Fibroblast of mammary gland (primary cell): Measurements from ENCODE around the gene TRERF1.

Source experiments
- DNase-seq: peaks from one replicate; pipeline ENCODE4 v3.0.0-alpha.2; 2010; ENCODE audit warnings: low read depth
- H3K4me3 ChIP-seq: 2 replicates; pipeline ENCODE4 v1.5.1; 2011; ENCODE audit warnings: low read depth, mild to moderate bottlenecking, low read length, moderate library complexity; ENCODE audit not compliant: control insufficient read depth
- TF ChIP-seq, protein P1 (sequence below): conservative IDR thresholded peaks from 2 replicates; pipeline ENCODE4 v1.5.1; 2011; ENCODE audit warnings: low read depth, low read length, inconsistent platforms; ENCODE audit not compliant: control insufficient read depth, insufficient read depth

Gene TRERF1

DNA sequence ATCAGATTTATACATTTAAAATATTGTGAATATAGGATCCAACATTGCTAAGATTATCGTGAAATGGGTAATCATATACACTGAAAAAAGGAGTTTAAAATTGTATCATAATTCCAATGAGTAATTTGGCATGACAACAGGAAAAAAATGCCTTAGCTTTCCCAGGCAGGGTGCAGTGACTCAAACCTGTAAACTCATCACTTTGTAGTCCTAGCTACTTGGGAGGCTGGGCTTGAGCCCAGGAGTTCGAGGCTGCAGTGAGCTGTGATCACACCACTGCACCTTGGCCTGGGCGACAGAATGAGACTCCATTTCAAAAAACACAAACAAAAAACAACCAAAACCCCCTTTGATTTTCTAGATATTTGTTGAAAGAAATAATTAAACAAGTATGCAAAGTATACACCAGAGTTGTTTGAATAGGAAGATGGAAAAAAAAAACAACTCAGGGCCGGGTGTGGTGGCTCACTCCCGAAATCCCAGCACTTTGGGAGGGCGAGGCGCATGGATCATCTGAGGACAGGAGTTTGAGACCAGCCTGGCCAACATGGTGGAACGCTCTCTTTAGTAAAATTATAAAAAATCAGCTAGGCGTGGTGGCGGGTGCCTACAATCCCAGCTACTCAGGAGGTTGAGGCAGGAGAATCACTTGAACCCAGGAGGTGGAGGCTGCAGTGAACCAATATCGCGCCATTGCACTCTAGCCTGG is 98.7 kb downstream of the TRERF1 start:
- DNase-seq = peak; percentile 89
- TF ChIP-seq, protein P1, sequence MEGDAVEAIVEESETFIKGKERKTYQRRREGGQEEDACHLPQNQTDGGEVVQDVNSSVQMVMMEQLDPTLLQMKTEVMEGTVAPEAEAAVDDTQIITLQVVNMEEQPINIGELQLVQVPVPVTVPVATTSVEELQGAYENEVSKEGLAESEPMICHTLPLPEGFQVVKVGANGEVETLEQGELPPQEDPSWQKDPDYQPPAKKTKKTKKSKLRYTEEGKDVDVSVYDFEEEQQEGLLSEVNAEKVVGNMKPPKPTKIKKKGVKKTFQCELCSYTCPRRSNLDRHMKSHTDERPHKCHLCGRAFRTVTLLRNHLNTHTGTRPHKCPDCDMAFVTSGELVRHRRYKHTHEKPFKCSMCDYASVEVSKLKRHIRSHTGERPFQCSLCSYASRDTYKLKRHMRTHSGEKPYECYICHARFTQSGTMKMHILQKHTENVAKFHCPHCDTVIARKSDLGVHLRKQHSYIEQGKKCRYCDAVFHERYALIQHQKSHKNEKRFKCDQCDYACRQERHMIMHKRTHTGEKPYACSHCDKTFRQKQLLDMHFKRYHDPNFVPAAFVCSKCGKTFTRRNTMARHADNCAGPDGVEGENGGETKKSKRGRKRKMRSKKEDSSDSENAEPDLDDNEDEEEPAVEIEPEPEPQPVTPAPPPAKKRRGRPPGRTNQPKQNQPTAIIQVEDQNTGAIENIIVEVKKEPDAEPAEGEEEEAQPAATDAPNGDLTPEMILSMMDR = no peak
- no peak overlapping the region for H3K4me3 ChIP-seq

DNA sequence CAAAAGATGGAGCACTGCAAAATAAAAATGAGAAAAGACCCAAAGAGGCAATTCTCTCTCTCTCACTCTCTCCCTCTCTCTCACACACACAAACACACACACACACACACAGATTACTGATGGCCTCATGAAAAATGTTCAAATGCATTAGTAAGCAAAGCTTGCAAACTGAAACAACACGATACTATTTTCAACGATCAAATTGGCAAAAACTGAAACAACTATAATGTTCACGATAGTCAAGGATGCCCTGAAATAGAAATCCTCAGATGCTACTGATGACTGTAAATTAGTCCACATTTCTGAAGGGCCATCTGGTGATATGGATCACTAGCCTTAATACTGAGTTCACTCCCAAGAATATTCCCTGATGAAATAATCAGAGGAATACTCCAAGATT is 100.8 kb downstream of the TRERF1 start:
- TF ChIP-seq, protein P1 = no peak
- no peak overlapping the region for H3K4me3 ChIP-seq
- no peak for DNase-seq

DNA sequence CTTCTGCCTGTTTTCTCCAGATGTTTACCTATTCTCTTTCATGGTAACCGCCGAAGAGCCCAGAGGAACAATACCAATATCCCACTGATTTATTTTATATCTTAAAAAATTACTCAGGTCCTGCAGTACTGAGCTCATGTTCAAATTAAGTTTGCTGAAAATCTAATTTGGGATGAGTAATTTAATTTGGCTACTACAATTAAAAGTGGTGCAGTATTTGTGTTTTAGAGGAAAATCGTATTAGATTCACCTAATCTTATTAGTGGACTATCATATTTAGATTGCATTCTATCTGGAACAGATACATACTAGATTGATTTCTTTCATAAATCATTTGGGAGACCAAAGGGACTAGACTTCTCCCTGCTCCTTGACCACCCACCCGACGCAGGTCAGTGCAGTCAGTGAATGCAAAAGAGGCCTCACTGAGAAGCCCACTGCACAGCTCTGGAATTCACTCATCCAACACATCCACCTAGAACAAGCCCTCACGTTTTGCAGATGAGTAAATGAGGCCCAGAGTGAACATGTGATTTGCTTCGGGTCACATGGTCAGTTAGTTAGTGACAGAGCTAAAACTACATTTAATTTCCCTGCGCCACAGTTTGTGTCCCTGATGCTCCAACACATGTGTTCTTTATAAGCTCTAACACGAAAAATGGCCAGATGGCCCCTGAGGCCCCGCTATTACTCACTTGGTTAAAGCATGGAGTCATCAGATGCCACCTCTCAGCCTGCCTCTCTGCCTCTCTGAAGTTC is 101.8 kb downstream of the TRERF1 start:
- TF ChIP-seq, protein P1 = no peak
- H3K4me3 ChIP-seq = no peak overlapping the region
- DNase-seq = peak; percentile 59

DNA sequence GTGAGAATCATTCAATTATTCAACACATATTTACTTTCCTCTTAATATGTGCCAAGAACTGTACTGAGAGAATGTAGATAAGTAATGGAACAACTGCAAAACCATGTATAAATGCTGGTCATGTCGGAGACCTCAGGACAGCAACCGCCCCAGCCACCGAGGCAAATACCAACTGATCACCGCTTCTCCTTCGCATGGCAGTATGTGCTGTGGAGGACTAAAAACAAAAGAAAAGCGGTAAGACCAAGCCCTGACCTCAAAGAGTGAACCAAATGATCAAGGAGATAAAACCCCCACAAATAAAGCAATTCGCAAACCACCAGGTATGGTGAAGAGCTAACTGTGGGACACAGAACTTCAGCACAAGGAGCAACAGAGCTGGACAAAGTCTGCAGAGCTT is 104.3 kb downstream of the TRERF1 start:
- DNase-seq = no peak
- TF ChIP-seq, protein P1 = no peak
- H3K4me3 ChIP-seq = no peak overlapping the region

DNA sequence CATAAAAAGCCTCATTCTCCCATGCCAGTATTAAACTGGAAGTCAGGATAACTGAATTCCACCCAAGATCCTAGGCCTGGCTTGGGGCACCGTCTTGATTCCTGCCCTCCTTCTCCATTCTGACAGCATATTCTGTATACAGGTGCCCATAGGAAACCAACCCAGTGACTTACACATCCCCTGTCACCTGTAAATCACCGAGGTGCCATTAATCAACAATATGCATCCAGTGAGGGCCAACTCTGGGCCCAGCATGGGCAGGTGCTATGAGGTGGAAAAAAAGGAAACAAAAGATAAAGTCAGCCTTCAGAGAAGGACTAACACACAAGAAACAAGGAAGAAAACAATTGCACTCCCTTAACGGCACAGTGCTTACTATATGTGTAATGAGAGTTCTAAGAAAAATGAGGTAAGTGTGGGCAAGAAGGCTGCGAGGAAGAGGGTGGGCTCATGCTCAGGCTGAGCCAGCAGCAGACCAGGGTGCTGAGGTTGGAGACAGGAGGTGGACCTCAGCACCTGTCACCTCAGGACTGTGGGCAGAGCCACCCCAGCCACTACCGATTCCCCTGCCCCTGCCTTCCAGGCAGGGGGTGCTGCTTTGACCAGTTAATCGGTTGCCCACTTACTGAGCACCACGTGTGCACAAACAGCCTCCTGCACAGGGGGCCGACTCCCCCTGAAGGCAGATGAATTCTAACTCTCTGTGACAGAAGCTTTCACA is 105.9 kb downstream of the TRERF1 start:
- DNase-seq = no peak
- TF ChIP-seq, protein P1 = no peak
- H3K4me3 ChIP-seq = no peak overlapping the region

DNA sequence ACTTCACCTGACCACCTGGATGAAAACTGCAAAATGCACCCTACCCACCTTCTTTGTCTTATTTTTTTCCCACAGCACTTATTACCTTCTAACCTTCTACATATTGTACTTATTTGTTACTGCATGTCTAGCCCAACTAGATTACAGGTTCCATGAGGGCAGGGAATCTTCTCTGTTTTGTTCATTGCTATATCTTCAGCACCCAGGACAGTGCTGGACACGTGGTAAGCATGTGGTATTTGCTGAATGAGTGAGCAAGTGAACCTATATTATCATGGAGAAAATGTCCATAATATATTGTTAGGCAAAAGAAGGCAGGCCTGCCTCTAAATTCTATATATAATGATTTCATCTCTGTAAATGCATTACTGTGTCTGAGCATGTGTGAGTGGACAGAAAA is 107.0 kb downstream of the TRERF1 start:
- DNase-seq = no peak
- TF ChIP-seq, protein P1 = no peak
- H3K4me3 ChIP-seq = no peak overlapping the region
